HCT116 (cell line): ENCODE results near the gene CACNA1C. TPM values are rescaled to one million over a fixed set of nuclear protein-coding genes. Genes with fewer than 3 reads are reported as not detected.

Experiments
- ATAC-seq: fragments of 200-7000 bp; cut with Tn5 transposase; 2 replicates; pipeline ENCODE4 v1.9.1; 2020; ENCODE audit warnings: mild to moderate bottlenecking, moderate library complexity
- BruUV-seq: library from RNA; stranded (reverse); fragments of 400-500 nt; replicated peaks from 2 replicates; lab custom pipeline; 2021; lab: Mats Ljungman, UMichigan
- CTCF ChIA-PET: fragments of 300-600 bp; sonication (Branson Sonifier 250); formaldehyde crosslinking; loops from one replicate; lab custom pipeline; 2021; ENCODE audit warnings: antibody characterized with exemption; lab: Charles Lee
- POLR2A ChIA-PET: fragments of 300-600, 350-600 bp; sonication (Branson Sonifier 250); formaldehyde crosslinking; loops from one replicate; lab custom pipeline; 2021; ENCODE audit warnings: antibody characterized with exemption; lab: Charles Lee
- RAD21 ChIA-PET, 2 experiments: fragments of 300-600 bp; sonication (Branson Sonifier 250); formaldehyde crosslinking; loops; one replicate each; lab custom pipeline; 2023; ENCODE audit warnings: low total read pairs in 2 of 2; ENCODE audit not compliant: uncharacterized antibody in 2 of 2, unreplicated experiment in 2 of 2, low non-redundant PET in 1 of 2; lab: Charles Lee
- DNase-seq: peaks from one replicate; pipeline ENCODE4 v3.0.0-alpha.2; 2010; ENCODE audit warnings: low read depth, low spot score
- H2AFZ ChIP-seq: fragments of 200-600 bp; shearing (Covaris generic), sonication (generic); 2 replicates; pipeline ENCODE4 v1.6.1; 2017; ENCODE audit warnings: low read depth, mixed run types, mixed read lengths, antibody characterized with exemption, low read length; ENCODE audit not compliant: poor library complexity, severe bottlenecking
- H3K27ac ChIP-seq: 2 replicates; pipeline ENCODE4 v1.5.1; 2012; ENCODE audit warnings: low read depth, low read length
- H3K27me3 ChIP-seq: fragments of 200-600 bp; sonication (generic); 2 replicates; pipeline ENCODE4 v1.6.1; 2016; ENCODE audit warnings: mixed run types, low read length, mixed read lengths; ENCODE audit not compliant: insufficient read depth
- H3K36me3 ChIP-seq, 2 experiments: fragments of 200-500 bp in 1 of 2; fragments of 200-600 bp in 1 of 2; sonication (Bioruptor generic) in 1 of 2; sonication (generic) in 1 of 2; 2 replicates each; pipeline versions ENCODE4 v1.5.1 to v1.6.1; 2014 to 2016; ENCODE audit warnings: low read length in 2 of 2, inconsistent platforms in 1 of 2, mixed read lengths in 1 of 2, mixed run types in 1 of 2; ENCODE audit not compliant: insufficient read depth in 2 of 2, control insufficient read depth in 1 of 2
- H3K4me1 ChIP-seq, 2 experiments: fragments of 200-600 bp in 1 of 2; sonication (generic) in 1 of 2; 2 replicates each; pipeline versions ENCODE4 v1.5.1 to v1.6.1; 2012 to 2017; ENCODE audit warnings: low read length in 2 of 2, inconsistent platforms in 1 of 2, mild to moderate bottlenecking in 1 of 2, mixed read lengths in 1 of 2, mixed run types in 1 of 2, moderate library complexity in 1 of 2; ENCODE audit not compliant: insufficient read depth in 2 of 2, control insufficient read depth in 1 of 2
- H3K4me2 ChIP-seq: fragments of 200-600 bp; sonication (generic); 2 replicates; pipeline ENCODE4 v1.6.1; 2017; ENCODE audit warnings: mixed run types, low read length, mixed read lengths
- H3K4me3 ChIP-seq, 2 experiments: fragments of 200-600 bp in 1 of 2; sonication (generic) in 1 of 2; replicated peaks in 1 of 2; 2 replicates each; pipeline ENCODE4 v1.5.1; 2011 to 2016; ENCODE audit warnings: low read length in 2 of 2, control low read depth in 1 of 2, low read depth in 1 of 2, mild to moderate bottlenecking in 1 of 2, mixed read lengths in 1 of 2, mixed run types in 1 of 2
- H3K79me2 ChIP-seq: fragments of 200-600 bp; sonication (generic); 2 replicates; pipeline ENCODE4 v1.6.1; 2017; ENCODE audit warnings: mild to moderate bottlenecking, mixed run types, low read length, moderate library complexity, mixed read lengths; ENCODE audit not compliant: insufficient read depth
- H3K9ac ChIP-seq: fragments of 200-600 bp; sonication (generic); 2 replicates; pipeline ENCODE4 v1.6.1; 2016; ENCODE audit warnings: low read length, mixed read lengths
- H3K9me2 ChIP-seq: fragments of 200-600 bp; sonication (generic), shearing (Covaris generic); 2 replicates; pipeline ENCODE4 v1.6.1; 2017; ENCODE audit warnings: mixed run types, mild to moderate bottlenecking, moderate library complexity; ENCODE audit not compliant: insufficient read depth
- H3K9me3 ChIP-seq, 2 experiments: fragments of 200-500 bp in 1 of 2; fragments of 200-600 bp in 1 of 2; sonication (Bioruptor generic) in 1 of 2; sonication (generic) in 1 of 2; 2 replicates each; pipeline ENCODE4 v1.6.1; 2014 to 2017; ENCODE audit warnings: low read length in 2 of 2, mixed read lengths in 2 of 2, inconsistent platforms in 1 of 2, low read depth in 1 of 2, mild to moderate bottlenecking in 1 of 2, mixed run types in 1 of 2, moderate library complexity in 1 of 2; ENCODE audit not compliant: control insufficient read depth in 1 of 2, insufficient read depth in 1 of 2
- H4K20me1 ChIP-seq: fragments of 200-600 bp; sonication (generic), shearing (Covaris generic); 2 replicates; pipeline ENCODE4 v1.6.1; 2017; ENCODE audit warnings: mixed run types, mild to moderate bottlenecking, moderate library complexity; ENCODE audit not compliant: insufficient read depth
- ATF3 ChIP-seq: IDR thresholded peaks from 2 replicates; pipeline ENCODE4 v1.6.1; 2012
- CBX3 ChIP-seq: IDR thresholded peaks from 2 replicates; pipeline ENCODE4 v1.6.1; 2012; ENCODE audit warnings: low read depth
- CEBPB ChIP-seq: IDR thresholded peaks from 2 replicates; pipeline ENCODE4 v1.6.1; 2012; ENCODE audit warnings: low read depth
- ELF1 ChIP-seq: IDR thresholded peaks from 2 replicates; pipeline ENCODE4 v1.6.1; 2012; ENCODE audit warnings: low read depth, borderline replicate concordance
- EZH2 ChIP-seq: fragments of 200-600 bp; sonication (generic); IDR thresholded peaks from 2 replicates; pipeline ENCODE4 v1.6.1; 2017; ENCODE audit warnings: antibody characterized with exemption, mixed run types
- EZH2phosphoT487 ChIP-seq: fragments of 200-600 bp; IDR thresholded peaks from 2 replicates; pipeline ENCODE4 v1.6.1; 2018; ENCODE audit warnings: antibody characterized with exemption, borderline replicate concordance
- FOSL1 ChIP-seq: IDR thresholded peaks from 2 replicates; pipeline ENCODE4 v1.6.1; 2012; ENCODE audit warnings: low read depth
- JUND ChIP-seq: IDR thresholded peaks from 2 replicates; pipeline ENCODE4 v1.6.1; 2012
- MAX ChIP-seq: IDR thresholded peaks from 2 replicates; pipeline ENCODE4 v1.6.1; 2012
- POLR2A ChIP-seq: IDR thresholded peaks from 2 replicates; pipeline ENCODE4 v1.7.0; 2011; ENCODE audit warnings: borderline replicate concordance; ENCODE audit not compliant: insufficient read depth, insufficient read length; ENCODE audit errors: extremely low read depth
- RAD21 ChIP-seq: IDR thresholded peaks from 2 replicates; pipeline ENCODE4 v1.6.1; 2012; ENCODE audit warnings: low read depth, mild to moderate bottlenecking
- SIN3A ChIP-seq: IDR thresholded peaks from 2 replicates; pipeline ENCODE4 v1.6.1; 2012; ENCODE audit warnings: low read depth
- SP1 ChIP-seq: IDR thresholded peaks from 2 replicates; pipeline ENCODE4 v1.6.1; 2012; ENCODE audit warnings: low read depth
- SRF ChIP-seq: IDR thresholded peaks from 2 replicates; pipeline ENCODE4 v1.6.1; 2012; ENCODE audit warnings: low read depth
- TCF7L2 ChIP-seq: IDR thresholded peaks from 2 replicates; pipeline ENCODE4 v1.7.0; 2011; ENCODE audit warnings: borderline replicate concordance, inconsistent platforms; ENCODE audit not compliant: insufficient read depth, insufficient read length; ENCODE audit errors: extremely low read depth
- YY1 ChIP-seq: IDR thresholded peaks from 2 replicates; pipeline ENCODE4 v1.6.1; 2011; ENCODE audit warnings: low read length, low read depth, moderate library complexity, mild to moderate bottlenecking; ENCODE audit not compliant: insufficient replicate concordance; ENCODE audit errors: extremely low read depth
- ZNF274 ChIP-seq: fragments of 200-500 bp; sonication (Bioruptor generic); IDR thresholded peaks from 2 replicates; pipeline ENCODE4 v1.6.1; 2014; ENCODE audit warnings: mild to moderate bottlenecking, low read depth, low read length, inconsistent platforms
- intact Hi-C: fragments of 100-400 bp; cut with micrococcal nuclease; formaldehyde crosslinking; loops from 2 replicates; pipeline ENCODE4 v1.10.0; 2022
- total RNA-seq: library from RNA; stranded (reverse); gene quantifications from one replicate; pipeline ENCODE4 v1.2.1, GENCODE V29; 2021; ENCODE audit not compliant: unreplicated experiment
- TF ChIP-seq, protein P1 (sequence below), 3 experiments: fragments of 200-600 bp in 1 of 3; sonication (generic) in 1 of 3; IDR thresholded peaks in 2 of 3; conservative IDR thresholded peaks in 1 of 3; 2 replicates each; pipeline ENCODE4 v1.5.1; 2012 to 2017; ENCODE audit warnings: low read depth in 2 of 3, low read length in 2 of 3, antibody characterized with exemption in 1 of 3, borderline replicate concordance in 1 of 3, control low read depth in 1 of 3, mild to moderate bottlenecking in 1 of 3, mixed read lengths in 1 of 3, mixed run types in 1 of 3, moderate library complexity in 1 of 3; ENCODE audit not compliant: insufficient read depth in 1 of 3

Gene CACNA1C
- total RNA-seq, 1 experiment from 2014 or later = 0.05 TPM

DNA sequence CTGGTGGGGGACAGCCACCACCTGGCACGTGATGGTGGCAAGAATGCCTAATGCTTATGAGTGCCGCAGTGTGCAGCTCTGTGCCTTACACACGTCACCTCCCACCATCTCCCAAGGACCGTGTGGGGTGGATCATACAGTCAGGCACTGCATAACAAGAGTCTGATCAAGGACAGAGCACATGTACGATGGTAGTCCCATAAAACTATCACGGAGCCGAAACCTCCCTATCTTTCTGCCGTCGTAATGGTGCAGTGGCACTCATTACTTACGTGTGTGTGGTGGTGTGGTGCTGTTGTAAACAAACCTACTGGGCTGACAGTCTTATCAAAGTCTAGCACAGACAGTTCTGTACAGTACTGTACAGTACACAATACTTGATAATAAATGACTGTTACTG lies 89.3 kb downstream of the CACNA1C start:
- ATAC-seq = no peak
- H4K20me1 ChIP-seq = no peaks in the 10 kb centered on the region

DNA sequence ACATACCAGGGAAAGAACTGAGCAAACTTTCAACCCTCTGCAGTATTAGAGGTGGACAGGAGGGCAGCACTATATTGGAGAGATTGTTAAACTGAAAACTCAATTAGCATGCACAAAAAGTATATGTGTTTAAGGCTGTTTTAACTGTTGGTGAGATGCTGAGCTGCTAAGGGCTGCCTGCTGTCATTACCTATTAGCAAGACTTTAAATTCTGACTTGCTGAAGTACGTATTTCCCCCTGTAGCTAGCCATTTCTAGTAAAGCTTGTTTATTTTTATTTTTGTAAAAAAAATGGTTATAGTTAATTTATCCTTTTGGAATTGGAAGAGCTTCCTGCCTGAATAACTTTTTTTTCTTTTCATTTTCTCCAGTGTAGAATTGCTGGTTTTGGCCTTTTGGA lies 92.2 kb downstream of the CACNA1C start:
- intact Hi-C loops = no loop called here
- DNase-seq = no peak
- ChIA-PET CTCF (no interaction called here), POLR2A (interaction anchor here (0.9 kb wide), 1 partner anchor 84 kb away, joined by 3 read pairs; no protein-coding TSS in a partner anchor), RAD21 (no interaction called here)
- Histone ChIP-seq H3K9me2 (no peaks in the 10 kb centered on the region), H3K79me2 (no peaks in the 10 kb centered on the region), H4K20me1 (no peaks in the 10 kb centered on the region), H3K9me3 (no peaks in the 10 kb centered on the region), H3K27ac (no peak overlapping the region), H2AFZ (no peak overlapping the region), H3K27me3 (peaks cover 58% of the 10 kb centered on the region), H3K4me3 (no peak overlapping the region), H3K4me2 (no peak overlapping the region), H3K9ac (no peak overlapping the region), H3K36me3 (no peaks in the 10 kb centered on the region), H3K4me1 (no peaks in the 10 kb centered on the region)
- ATAC-seq = no peak
- no TSS peak for BruUV-seq
- TF ChIP-seq CBX3 (no peak), JUND (no peak), ATF3 (no peak), SIN3A (no peak), RAD21 (no peak), YY1 (no peak), SRF (no peak), CEBPB (no peak), SP1 (no peak), ELF1 (no peak), FOSL1 (no peak), MAX (no peak), ZNF274 (no peak), POLR2A (no peak), EZH2 (no peak)
- TF ChIP-seq, protein P1, sequence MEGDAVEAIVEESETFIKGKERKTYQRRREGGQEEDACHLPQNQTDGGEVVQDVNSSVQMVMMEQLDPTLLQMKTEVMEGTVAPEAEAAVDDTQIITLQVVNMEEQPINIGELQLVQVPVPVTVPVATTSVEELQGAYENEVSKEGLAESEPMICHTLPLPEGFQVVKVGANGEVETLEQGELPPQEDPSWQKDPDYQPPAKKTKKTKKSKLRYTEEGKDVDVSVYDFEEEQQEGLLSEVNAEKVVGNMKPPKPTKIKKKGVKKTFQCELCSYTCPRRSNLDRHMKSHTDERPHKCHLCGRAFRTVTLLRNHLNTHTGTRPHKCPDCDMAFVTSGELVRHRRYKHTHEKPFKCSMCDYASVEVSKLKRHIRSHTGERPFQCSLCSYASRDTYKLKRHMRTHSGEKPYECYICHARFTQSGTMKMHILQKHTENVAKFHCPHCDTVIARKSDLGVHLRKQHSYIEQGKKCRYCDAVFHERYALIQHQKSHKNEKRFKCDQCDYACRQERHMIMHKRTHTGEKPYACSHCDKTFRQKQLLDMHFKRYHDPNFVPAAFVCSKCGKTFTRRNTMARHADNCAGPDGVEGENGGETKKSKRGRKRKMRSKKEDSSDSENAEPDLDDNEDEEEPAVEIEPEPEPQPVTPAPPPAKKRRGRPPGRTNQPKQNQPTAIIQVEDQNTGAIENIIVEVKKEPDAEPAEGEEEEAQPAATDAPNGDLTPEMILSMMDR (IDR thresholded peaks at IDR 0.05 in 2 of 3, conservative IDR thresholded peaks at IDR 0.05 in 1 of 3; ENCODE audit: borderline replicate concordance in 1 of 3, insufficient read depth in 1 of 3, low read depth in 2 of 3, low read length in 2 of 3) = no peak

More for the DNA sequence above, 89.3 kb downstream of the CACNA1C start:
- no peaks in the 10 kb centered on the region for H3K79me2 ChIP-seq
- CTCF ChIA-PET = no interaction called here
- H3K36me3 ChIP-seq = no peaks in the 10 kb centered on the region
- no TSS peak for BruUV-seq
- RAD21 ChIA-PET = no interaction called here
- H3K4me3 ChIP-seq = no peak overlapping the region
- H3K27me3 ChIP-seq = peaks cover 33% of the 10 kb centered on the region
- TF ChIP-seq TCF7L2 (no peak), EZH2phosphoT487 (no peak)
- no peaks in the 10 kb centered on the region for H3K9me3 ChIP-seq
- no peak overlapping the region for H3K9ac ChIP-seq
- H3K4me2 ChIP-seq = no peak overlapping the region
- H3K27ac ChIP-seq = no peak overlapping the region
- H3K4me1 ChIP-seq = no peaks in the 10 kb centered on the region
- no peaks in the 10 kb centered on the region for H3K9me2 ChIP-seq
- POLR2A ChIA-PET = no interaction called here
- intact Hi-C loops = no loop called here
- no peak overlapping the region for H2AFZ ChIP-seq
- no peak for DNase-seq
